Hippocampal formation (tissue), 2 donors: ENCODE measurements around the gene FHIT.

Experiments used
- DNase-seq, 2 donors: peaks; one replicate each; lab custom pipeline; 2025; lab: John Stamatoyannopoulos, UW

FHIT gene

DNA sequence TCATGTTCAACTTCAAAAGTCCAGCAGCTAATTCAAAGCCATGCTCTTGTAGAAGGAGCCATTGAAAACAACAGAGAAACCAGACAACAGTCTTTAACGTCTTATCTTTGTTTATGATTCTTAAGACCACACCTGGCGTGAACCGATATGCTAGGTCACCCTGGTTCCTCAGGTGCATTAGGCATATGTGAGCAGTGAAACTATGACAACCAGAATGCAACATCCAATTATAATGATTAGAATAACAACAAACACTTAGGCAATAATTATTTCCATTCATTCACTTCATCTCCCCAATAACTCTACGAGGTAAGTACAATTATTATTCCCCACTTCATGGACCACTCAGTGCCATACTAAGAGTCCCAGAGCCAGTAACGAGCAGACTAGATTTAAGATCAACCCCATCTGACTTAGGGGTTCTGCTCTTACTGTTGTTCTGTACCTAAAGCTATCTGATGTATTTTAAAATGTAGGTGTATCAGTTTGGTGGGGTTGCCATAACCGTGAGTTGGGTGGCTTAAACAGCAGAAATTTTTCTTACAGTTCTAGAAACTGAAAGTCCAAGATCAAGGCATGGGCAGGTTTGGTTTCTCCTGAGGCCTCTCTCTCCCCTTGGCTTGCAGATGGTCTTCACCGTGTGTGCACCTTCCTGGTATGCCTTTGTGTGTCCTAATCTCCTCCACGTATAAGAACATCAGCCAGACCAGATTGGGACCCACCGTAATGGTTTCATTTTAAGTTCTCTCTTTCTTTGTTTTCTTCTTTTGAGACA, 1203.6 kb downstream of the FHIT start:
- no peak for DNase-seq

DNA sequence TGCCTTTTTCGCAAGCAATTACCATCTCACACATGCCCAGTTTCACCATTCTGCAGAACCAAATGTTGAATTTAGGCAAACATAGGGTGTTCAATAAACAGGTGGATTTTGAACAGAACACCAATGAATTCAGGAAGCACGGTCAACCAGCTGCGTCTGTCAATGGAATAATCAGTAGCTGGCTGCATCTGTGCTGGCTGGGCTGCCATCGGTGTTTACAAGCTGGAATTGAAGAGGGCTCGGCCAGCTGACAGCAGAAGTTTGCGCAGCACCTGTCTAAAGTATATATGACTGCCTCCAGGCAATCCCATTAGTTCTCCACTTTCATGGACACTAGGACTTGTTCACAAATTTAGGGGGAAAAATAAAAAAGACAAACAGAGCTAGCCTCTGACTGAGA, 1205.0 kb downstream of the FHIT start:
- no peak for DNase-seq

DNA sequence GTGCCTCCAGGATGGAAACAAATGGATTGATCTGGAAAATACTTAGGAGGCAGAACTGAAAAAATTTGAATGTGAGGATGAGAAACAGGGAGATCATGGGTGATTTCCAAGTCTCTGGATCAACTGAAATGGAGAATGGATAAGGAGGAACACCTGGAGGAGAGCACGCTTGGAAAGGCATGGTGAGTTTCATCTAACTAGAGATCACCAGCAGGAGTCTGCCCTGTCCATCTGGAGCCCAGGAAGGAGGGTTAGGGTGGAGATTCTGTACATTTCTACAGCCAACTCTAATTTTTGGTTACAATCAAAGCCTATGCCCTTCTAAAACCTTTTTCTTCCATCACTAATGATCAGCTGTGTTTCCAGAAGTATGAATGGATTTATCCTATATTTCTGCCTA, 1205.6 kb downstream of the FHIT start:
- no peak for DNase-seq

DNA sequence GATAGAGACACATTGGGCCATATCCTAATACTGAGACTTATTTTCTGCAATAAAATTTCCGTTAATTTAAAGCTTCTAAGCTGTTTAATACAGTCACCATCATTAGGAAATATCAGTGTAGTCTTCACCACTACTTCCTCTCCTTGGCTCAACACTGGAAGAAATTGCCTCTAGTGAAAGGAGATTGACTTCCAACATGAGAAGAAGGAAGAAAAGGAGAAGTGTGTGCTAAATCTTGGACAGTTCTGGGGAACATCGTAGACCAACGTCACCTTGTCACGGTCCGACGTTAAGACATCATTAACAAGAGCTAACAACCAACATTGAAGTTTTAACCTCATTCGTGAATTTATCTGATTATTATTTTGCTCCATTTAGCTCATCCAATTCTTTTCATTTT, 1214.4 kb downstream of the FHIT start:
- DNase-seq: no peak

DNA sequence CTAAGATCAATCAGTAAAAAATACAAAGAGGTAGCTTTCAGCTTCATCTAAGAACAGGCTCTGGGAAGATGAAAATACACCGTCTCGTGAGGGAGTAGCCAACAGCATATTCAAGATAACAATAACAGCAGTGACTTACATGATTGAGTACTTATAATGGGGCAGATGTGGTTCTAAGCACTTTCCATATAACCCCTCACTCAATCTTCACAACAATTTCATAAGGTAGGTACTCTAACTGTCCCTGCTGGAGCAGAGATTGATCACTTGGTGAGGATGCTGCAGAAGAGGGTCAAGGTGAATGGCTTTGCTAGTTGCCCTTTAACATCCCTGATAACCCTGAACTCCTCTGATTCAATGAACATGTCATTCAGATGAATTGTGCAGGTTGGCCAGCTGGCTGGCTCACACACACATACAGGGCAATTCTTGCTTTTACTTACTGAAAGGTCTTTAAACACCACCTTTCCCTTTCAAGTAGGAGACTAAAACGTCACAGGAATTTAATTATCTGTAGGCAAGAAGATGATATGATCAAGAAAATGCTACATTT, 1217.3 kb downstream of the FHIT start:
- no peak for DNase-seq

DNA sequence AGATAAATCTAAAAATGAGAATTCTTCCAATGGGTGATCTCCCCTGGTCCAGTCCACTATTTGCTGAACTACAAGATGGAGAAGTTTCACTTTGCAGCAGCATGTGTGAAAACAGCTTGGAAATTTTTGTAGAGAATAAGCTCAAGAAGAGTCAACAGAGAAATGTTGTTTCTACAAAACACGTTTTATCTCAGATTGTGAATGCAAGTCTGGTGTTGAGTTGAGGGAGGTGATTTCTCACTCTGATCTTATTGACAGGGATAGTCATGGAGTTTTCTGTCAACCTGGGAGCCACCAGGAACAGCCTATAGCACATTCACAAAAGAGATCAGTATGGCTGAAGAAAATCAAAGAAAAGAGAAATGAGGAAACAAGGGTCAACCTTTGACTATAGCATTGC, 1220.3 kb downstream of the FHIT start:
- no peak for DNase-seq

DNA sequence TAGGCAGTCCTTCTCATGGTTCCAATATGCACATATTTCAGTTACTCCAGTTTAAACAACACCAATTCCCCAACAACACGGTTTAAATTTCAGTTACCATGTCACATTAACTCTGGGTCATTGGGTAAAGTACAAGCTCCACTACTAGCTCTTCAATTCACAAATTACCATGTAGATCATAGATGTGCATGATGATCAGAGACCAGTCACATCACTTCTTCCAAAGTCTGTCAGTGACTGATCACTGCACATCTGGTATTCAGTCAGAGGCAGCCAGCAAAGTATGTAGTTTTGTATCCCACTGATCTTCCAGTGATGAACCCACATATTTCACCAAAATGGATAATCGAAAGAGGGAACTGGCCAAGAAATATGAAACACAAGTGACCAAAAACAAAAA, 1223.0 kb downstream of the FHIT start:
- no peak for DNase-seq

DNA sequence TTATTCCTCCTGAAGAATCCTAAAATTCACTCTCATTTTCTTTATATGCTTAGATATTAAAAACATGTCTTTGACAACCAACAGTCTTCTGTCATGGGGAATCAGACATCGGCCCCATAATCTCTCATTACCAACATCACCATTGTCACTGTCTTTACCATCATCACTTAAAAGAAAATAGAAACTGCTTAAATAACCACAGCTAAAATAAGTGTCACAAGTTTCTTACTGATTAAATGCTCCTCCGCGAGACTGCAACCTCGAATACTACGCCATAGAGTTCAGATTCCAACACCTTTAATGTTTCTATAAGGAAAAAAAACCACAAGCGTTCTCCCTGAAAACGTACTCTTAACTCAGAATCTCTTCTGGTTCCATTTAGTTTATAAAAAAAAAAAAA, 1223.9 kb downstream of the FHIT start:
- DNase-seq: no peak

DNA sequence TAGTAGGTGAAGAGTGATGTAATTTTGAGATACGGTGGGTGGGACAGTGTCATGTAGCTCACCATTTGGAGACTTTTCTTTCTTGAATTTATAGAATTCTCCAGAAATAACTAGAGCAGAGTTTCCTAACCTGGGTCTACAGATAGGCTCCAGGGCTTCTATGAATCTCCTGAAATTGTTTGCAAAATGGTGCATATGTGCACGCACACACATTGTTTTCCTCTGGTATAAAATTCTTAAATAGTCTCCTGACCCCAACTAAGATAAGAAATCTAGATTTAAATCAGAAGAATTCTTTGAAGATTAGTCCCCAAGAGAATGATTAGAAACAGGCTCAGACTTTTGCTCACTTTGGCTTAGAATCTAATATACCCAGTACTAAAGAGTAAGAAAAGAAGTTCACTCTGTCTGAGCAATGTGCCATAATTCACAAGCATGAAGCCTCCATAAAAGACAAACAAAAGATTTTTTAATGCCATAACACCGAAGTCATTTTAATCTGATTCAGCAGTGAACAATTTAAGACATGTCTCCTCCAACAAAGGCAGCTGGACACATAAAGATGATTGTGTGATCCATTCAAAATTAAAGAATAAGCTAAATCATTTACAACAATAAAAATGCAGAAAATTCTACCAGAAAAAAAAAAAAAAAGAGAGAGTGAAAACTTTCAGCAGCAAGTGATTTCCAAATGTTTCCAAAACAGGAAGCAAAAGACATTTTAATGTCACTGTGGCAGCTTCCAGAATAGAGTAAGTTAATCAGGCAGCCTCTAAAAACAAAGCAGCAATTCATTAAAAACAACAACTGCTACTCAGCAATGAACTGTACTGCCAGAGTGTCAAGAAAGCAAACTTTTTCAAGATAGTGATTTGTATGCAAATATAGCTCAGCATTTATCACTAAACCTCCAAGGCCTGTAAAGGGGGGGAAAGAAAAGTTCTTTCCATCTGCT, 1225.9 kb downstream of the FHIT start:
- DNase-seq: no peak

DNA sequence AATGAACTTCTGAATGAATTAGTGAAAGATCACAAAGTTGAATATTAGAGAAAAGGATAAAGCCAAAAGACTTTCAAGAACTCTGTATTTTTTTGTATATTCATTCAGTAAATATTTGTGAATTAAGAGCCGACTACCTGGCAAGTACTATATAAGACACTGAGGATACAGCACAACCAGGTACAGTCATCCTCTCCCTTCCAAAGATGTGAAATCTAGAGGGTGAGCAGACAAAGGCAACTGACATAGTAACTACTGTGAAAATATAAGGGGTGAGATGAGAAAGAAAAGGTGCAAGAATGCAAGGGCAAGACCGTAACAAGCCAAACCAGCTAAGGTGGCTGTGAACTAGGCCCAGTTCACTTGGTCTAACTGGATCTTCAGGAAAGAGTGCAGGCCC, 1226.9 kb downstream of the FHIT start:
- no peak for DNase-seq

DNA sequence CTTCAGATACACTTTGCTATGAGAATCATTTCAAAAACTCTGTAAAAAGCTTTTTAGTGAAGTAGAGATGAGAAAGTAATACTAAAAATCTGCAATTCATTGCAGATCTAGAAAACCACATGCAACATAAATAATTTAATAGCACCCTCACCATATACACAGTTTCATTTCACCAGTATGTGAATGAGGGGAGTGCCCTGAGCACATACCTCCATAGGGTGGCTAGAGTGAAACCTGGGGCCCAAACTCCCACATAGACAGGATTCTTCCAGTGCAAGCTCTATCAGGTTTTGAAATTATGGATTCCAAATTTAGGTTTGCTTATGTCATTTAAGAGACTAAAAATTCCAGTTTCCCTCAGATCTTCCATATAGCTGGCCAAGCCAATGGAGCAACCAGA, 1228.1 kb downstream of the FHIT start:
- no peak for DNase-seq

DNA sequence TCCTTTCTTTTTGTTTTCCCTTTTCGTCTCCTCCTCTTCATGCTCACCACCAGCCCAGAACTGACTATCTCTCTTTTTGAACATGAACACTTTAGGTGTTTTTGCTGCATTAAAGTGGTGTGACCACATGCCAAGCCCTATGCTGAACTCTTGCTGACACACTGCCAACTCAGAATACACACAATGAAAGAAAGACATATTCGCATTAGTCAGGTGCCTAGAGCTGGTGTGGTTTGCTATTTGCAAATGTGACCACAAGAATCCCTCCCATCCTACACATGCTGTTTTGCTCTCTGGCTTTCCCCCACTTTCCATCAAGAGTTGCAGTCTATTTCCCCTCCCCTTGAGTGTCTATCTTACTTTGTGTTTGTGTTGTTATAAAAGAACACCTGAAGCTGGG, 1233.6 kb downstream of the FHIT start:
- no peak for DNase-seq

DNA sequence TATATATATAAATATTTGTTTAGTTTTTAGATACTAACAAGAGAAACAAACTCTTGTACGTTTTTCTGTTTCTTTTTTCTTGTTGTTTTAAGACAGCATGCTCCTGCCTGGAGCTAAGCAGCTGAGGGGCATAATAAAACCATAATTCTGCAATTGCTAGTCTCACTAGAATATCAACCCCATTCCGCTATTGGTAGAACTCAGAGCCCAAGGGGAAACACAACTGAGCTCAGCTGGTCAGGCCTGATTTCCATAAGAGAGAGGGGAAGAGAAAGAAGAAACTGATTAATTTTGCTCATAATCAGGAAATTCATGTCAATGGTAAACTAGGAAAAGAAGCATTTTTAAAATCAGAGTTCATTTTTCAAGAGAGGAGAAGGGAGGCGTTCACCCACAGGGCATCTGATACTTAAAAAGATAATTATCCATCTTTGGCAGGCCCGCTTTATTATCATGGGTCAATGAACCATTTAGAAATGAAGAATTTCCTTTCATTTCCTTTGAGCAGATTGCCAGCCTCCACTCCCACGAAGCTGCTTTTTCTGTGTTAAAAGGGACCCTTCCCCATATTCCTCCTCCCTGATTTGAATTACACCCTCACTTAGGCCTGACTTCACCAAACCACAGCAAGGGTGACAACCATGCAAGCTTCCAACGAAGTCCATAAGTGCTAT, 1236.1 kb downstream of the FHIT start:
- no peak for DNase-seq

DNA sequence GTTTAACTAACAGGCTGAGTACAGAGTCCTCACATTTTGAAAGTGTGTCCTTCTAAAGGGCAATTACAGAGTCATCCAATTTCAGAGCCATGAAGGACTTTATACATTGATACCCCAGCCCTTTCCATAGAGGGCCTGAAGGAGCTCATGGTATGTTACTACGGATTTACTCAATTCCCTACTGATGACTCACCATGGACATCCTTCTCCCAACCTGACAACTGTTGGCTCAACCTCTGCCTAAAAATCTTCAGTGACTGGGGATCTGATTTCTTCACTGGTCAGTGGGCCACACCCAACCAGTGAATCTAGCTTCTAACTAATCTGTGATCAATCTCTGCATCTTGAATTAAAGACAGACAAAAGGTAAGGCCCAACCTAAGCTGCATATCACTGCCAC, 1238.0 kb downstream of the FHIT start:
- DNase-seq: no peak

DNA sequence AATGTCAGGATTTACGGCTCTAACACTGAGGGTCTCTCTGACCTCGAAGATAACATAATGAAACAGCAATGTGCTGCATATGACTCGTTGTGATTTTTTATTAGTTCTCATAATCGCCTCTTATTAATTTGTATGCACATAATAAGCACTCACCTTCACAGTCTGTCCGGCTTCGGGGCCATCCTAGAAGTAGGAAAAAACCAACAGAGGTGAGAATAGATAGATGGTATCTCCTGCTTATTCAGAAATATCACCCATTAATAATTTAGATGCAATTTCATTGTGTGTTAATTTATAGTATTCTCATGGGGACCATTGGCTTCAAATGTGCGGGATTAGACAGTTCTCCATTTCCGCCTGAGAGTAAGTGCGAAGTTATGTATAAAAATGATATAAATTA, 1240.0 kb downstream of the FHIT start:
- DNase-seq: no peak

DNA sequence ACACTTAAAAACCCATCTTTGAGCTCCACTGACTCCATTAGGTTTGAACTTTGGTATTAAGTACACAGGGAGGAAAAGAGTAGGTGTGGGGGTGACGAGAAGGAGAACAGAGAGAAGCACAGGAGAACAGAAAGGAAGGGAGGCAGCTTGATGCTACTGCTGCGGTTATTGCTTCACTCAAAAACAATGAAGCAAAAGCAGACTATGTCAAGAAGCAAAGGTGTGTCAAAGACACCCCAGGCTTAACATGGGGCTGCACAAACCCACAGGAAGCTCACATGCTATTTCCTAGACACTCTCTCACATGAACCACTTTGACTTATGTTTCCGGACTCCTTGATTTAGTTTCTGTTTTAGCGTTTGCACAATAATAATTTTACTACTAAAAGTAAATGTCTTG, 1240.5 kb downstream of the FHIT start:
- no peak for DNase-seq

DNA sequence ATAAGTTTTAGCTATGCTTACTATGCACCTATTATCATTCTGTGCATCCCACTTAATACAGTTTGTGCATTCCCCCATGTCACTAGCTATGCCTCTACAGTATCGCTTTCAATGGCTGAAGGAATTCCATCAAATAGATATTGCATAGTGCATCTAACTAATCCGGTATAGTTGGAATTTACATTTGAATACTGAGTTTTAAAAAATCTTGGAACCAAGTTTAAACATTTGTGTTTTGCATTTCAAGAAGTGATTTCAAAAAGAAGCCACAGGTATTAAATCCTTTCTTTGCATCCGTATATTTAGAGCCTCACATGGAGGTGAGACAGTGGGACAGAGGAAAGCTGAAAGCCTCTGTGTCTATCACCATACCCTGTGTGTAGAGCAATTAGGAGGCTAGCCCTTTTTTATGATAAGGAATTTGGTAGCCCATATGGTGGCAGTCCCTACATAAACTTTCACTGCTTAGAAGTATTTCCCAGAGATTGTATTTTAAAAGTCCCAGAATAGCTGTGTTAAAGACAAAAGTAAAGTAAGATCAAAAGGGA, 1241.2 kb downstream of the FHIT start:
- DNase-seq: no peak

DNA sequence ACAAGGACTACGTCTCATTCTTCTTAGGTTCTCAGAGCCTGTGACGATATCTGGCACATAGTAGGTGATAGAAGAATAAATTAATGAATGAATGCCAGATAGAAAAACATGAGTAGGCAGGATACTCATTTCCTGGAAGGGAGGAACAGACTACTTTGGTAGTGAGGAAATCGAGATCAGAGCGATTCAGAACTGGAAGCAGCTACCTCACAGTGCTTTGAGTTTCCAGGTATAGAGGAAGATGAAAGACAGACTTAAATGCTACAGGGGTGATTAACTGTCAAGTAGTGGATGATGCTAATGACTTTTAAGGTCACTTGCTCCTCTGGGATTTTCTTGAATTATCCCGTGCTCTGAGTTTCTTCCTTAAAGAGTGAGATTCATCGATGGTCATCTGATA, 1249.9 kb downstream of the FHIT start:
- DNase-seq: no peak

DNA sequence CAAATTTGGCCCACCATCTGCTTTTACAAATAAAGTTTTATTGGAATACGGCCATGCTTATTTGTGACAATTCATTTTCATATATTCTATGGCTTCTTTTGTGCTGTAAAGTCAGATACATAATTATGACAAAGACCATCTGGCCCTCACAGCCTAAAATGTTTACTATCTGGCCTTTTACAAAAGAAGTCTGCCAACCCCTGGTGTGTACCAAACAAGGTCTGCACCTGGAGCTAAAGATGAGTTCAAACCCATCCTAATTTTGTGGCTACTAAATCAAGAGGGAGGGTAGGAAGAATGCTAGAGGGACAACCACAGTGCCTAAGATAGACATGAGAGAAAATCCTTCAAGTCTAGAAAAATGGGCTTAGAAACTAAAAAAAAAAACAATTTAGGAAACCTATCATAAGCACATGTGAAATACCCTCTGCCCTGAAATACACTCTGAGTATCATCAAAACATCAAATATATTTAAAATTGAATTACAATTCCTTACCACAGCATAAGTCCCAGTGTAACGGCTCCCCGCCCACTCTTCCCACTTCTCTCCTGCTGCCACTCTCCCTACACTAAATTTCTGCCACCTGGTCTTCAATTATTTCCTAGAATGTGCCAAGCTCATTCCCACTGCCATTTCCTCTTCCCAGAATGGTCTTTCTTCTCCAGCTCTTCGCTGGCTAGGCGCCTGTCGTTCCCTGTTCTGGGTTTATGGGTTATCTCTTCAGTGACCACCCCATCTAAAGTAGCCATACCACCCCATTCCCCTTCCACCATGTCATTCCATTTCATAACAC, 1250.7 kb downstream of the FHIT start:
- no peak for DNase-seq

DNA sequence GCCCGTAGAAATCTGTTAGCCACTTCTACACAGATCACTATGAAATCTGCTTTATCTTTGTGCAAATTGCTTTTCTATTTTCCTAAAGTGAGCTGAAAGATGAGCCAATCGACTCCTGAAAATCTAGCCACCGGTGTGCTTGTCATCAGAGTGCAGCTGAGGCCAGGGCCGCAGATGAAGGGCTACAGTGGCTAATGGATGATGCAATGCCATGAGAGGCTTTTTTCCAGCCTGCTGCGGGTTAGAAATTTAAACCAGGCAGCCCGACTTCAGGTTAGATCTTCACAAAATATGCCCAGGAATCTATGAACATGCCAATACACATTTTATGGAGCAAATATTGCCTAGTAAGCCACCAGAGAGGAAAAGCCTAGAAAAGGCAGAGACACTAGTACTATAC, 1253.2 kb downstream of the FHIT start:
- DNase-seq: no peak

DNA sequence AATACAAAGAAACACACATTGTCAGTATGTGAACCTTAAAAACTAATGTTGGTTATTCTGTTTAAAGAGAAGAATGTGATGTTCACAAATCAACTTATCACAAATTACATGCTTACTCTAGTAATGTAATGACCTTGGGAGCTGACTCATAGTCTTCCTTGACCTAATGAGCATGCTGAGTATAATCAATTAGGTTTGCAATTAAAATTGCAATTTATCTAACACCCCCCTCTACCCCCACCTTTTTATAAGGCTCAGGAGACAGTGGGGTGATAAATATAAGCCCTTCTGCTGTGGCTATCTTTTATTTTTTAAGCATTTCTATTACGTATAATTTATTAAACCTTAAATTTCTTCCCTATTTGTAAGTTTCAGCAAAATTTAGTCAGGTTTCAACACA, 1253.7 kb downstream of the FHIT start:
- no peak for DNase-seq
